SW480 (cell line): ENCODE data around the gene ADCY4.

Experiments
- DNase-seq: peaks from one replicate; pipeline ENCODE4 v3.0.0-alpha.2; 2016; ENCODE audit warnings: low spot score

Gene ADCY4

DNA sequence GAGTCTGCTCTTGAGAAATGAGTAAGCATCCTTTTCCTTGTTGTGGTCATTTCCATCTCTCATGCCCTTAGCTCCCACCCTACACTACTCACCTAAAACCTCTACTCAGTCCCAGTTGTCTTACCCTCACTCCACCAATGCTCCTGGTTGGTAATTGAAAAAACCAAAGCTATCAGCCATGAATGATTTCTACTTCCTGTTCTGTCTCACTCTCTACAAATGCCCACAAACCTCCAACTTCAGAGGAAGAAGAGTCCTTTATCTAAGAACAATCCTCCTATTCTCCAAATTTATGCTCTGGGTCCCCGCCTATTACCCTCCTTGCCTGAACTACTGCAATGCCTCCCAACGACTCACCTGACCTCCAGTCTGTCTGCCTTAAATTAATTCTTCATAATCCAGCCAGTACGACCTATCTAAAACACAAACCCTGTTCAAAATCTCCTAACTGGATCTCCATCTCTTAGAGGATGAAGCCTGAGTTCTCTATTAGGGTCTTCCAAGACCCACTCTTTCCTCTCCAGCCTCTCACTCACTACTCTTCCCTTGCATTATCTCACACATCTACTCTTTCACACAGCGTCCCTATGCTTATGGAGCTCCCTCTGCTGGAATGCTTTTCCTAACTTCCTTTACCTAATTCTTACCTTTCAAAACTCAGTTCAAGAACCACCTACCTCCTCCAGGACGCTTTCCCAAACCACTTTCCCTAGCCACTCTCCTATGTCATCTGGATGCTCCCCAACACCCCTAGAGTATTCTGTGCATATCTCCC lies 37.5 kb downstream of the ADCY4 start:
- DNase-seq, result peak; percentile 64

DNA sequence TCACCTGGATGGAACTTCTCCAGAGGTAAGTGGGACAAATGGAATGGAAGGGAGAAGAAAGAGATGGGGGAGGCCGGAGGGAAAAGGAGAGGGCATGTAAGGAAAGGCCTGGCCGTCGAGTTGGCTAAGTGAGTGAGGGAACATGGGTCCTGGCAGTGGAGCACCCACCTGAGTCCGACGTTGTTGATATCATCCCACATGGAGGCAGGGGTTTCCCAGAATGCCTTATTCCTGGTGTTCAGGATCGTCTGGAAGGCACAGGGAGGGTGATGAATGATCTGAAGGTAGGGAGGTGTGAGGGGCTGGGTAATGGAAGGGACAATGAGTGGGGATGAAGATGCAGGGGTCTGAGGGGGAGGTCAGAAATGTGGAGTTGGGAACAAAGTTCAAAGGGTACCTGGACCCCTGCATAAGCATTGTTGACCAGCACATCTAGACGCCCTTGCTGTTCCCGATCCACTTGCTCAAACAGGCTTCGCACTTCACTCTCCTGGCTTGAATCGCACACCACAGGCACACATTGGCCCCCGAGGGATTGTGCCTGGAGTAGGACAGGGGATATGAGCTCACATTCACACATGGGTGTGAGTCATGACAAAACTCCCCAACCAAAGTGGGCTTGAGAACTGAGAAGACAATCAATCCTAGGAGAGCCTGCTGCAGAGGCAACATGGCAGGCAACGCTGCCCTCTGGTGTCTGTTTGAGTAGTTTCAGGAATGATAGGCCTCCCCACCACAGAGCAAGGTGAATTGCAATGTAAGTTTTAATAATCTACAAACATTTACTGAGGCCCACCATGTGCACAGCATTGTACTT lies 38.3 kb downstream of the ADCY4 start:
- peak; percentile 71 for DNase-seq

DNA sequence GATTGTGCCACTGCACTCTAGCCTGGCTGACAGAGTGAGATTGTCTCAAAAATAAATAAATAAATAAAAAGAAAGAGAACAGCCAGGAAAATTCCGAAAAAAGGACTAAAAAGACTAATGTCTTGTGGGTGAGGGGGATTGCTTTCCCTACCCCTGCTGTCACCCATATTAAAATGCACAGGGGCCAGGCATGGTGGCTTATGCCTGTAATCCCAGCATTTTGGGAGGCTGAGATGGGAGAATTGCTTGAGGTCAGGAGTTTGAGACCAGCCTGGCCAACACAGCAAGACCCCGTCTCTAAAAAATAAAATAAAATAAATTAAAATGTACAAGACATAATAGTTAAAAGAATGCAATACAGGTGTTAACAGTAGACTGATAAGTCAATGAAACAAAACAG lies 41.3 kb downstream of the ADCY4 start:
- no peak for DNase-seq

DNA sequence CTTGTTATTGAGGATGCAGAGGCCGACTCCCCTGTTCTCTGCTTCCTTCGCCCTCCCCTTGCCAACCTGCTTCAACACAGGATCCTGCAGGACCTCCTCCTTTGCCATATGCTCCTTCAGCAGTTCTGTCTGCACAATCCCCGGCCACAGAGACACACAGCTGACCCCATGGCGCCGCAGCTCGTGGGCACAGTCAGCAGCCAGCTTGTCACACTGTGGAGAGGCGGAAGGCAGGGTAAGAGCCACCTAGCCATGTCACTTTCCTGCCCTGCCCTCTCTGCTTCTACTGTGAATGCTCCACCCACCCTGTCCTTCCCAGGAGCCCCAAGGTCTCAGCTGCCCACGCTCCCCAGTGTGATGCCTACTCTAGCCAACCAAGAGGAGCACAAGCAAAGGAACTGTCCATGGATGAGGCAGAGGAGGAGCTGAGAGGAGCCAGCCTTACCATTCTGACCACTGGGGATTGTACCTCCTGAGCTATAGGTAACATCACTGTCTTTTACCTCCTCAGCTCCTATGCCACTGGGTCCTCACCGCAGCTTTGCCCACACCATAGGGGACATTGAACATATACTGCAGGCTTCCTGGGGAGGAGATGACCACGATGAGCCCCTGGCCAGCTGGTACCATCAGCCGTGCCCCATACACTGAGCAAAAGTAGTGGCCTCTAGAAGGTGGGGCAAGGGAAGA lies 42.6 kb downstream of the ADCY4 start:
- no peak for DNase-seq

DNA sequence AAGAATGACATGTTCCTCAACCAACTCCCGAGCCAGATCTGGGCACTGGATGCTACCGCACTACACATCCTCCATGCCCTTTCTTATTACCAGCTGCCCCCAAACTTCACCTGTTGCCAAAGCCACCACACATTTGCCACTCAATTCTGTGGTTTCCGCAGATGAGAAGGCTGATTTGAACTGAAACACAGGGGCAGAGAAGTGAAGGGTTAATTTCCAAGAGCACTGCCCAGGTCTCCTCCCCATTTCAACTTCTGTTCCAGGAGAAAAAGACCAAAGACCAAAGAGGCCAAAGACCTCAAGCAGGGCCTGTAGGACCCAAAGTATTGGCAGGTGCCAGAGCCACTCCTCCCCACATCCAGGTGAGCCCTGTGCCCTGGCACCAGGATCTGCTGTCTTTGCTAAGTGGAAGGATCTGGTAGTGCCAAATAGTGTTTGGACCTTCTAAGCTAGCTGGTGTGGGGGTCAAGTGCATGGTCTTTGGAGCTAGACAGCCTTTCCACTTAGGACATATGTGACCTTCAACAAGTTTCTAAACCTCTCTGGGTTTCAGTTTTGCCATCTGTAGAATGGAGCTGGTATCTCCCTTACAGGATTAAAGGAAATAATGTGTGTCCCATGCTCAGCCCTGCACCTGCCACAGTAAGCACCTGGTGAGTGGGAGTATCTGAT lies 43.3 kb downstream of the ADCY4 start:
- DNase-seq, result no peak

DNA sequence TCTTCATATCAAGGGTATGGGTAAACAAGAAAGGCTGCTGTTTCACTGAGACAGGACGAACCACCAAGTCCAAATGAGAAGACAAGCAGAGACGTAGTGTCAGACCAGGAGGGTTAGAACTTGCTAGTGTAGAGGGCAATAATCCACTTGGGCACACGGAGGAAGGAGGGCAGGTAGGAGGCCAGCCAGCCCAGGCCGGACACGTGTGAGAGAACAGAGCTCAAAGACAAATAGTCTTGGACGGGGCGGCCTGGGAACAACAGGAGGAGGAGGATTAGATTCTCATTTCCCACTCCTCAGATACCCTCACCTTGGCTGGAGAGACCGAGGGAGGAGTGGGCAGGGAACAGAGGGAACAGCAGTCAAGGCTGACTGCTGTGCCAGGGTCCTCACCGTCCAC lies 44.1 kb downstream of the ADCY4 start:
- no peak for DNase-seq

DNA sequence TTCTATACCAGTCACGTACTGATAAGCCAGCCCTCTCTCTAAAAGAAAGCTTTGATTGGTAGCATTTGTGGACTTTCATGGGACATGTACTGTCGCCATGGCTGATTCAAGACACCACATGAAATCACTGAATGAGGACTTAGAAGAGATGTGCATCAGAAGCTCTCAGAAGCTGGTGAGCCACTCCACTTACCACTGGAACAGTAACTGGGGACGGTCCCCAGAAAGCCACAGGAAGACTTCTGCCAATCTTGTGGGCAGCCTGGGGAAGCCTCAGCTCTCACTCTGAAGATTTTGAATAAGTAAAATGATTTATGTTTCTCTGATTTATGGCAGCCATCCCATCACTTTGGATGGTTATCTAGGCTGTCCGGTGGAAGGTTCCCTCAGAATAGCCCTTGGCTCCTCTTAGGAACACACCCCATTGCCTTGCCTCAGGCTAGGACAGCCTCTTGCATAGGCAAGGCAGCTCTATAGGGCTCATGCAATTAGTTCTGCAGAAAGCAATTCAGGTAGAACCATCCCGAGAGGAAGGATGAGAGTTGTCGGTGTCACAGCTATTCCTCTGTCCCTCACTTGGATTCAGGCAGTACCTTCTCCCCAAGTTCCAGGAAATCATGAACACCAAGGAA lies 45.1 kb downstream of the ADCY4 start:
- DNase-seq, result no peak

DNA sequence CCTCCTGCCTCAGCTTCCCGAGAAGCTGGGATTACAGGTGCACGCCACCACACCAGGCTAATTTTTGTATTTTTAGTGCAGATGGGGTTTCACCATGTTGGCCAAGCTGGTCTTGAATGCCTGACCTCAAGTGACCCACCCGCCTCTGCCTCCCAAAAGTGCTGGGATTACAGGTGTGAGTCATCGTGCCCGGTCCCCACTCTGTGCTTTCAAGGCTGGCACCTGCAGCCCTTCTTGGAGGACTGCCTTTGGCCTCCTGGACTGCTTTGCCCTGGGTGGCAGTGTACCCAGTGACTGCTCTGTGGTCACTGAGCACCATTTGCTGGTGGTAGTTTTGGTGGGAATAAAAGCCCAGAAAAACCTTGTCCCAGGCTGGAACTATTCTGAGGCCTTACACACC lies 47.9 kb downstream of the ADCY4 start:
- DNase-seq, result no peak

DNA sequence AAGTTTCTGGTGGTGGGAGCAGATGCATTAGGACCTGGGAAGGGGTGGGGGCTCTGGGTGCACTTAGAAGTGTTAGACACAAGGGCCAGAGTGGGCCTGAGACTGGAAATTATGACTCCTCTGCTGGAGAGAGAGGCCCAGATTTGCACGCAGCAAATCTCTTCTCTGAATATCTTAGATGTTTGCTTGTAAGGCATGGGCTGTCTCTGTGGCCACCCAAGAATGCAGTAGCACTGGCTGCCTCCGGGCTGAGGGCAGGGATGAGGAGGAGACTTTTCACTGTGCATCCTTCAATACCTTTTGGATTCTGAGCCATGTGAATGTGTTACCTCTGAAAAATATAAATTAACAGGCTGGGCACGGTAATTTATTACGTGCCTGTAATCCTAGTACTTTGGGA lies 49.5 kb downstream of the ADCY4 start:
- no peak for DNase-seq

DNA sequence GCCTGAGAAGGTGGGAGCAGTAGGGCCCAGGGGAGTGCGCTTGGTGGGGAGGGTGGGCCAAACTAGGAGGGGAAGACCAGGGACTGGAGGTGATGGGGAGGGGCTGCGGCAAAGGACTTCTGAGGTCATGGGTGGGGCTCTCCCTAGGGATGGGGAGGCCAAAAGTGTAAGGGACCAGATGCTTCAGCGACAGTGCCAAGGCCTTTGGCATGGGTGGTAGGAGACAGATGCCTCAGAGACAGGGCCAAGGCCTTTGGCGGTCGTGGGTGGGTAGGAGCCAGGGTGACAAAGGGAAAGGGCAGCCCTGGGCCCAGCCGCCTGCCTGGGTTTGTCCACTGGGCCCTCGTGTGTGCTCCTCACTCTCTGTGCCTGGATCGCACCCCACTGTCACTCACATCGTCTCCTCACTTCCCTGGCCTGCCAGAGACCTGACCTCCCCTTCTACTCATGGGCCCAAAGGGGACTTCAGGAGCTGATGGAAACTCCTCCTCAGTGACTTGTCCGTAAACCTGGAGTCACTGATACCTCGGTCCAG lies 50.3 kb downstream of the ADCY4 start:
- DNase-seq, result no peak

DNA sequence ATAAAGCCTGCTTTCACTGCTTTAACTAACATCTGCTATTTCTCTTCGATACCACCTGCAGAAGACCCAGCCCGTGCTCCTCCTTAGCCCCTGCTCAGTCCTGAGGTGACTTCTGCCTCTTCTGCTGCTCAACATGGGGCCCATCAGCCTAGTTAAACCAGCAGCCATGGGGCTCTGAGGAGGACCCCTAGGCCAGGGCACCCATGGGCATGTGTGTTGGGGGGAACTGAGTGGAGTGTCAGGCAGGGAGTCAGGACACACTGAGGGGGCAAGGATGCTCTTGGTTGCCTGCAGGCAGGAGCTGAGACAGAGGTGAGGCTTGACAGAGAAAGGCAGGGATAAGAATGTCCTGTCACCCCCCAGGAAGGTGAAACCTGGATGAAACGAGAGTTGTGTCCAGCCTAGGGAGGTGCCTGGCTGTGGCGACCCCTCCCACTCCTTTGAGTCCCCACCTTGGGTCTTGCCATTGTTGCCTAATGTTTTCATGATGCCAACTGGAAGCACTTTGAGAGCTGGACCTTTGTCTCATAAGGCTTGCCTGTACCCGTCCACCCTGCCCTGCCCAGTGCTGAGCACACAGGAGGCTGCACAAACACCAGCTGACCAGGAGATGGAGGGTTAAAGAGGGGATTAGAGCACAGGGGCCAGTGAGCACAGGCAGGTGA lies 50.9 kb downstream of the ADCY4 start:
- DNase-seq, result no peak

DNA sequence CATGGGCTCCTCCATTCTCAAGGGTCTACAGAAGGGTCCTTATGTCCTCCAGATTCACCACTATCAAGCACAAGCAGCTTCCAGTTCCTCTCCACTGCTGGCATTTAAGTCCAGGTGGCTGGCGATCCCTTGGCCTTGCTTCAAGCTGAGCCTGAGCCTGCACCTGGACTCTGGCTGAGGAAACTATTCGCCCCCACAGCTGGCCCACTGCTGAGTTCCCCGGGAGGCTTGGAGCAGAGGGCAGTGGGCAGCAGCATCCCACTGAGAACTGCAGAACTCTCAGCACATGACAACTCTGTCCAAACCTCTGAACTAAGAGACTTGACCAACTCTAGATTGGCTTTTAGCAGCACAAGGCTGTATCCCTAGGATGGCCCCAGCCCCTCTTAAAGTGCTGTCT lies 52.1 kb downstream of the ADCY4 start:
- no peak for DNase-seq

DNA sequence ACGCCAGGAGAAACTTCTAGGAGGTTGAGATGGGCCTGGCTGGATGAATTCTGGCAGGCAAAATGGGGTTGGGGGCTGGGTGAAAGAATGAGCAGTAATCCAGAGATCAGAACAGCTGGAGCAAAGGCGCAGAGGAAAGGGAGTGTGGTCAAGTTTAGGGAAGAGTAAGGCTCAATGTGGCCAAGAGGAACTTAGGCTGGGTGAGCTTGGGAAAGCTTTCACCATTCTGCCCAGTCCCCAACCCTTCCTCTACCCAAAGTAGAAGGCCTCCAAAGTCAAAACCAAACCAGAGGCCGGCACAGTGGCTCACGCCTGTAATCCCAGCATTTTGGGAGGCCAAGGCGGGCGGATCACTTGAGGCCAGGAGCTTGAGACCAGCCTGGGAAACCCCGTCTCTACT lies 53.2 kb downstream of the ADCY4 start:
- no peak for DNase-seq

DNA sequence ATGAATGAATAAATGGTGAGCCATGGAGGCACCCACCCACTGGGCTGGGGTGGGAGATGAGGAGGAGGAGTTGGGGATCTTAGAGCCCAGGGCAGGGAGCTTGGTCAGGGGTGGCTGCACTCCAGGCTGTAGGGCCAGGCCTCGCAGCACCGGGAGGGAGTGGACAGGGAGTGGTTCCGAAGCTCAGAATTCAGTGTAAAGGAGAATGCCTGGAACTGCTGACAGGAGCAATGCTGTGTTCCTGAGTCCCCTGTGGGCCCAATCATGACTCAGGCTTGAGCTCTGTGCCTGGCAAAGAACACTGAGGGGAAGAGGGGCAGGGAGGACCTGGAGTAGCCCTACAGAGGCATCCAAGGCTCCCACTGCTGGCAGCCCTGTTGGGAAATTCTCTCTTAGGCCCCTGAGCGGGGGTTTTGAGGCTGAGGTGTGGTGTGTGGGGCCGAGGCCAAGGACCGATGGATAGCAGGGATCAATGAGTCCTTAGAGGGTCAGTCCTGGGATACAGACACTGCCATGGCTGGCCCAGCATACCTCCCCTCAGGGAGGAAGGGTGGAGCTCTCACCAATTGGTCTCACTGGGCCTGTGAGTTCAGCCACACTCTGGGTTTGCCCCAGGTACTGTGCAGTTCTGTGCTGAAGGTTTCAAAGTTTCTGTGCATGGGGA lies 53.9 kb downstream of the ADCY4 start:
- DNase-seq, result no peak

DNA sequence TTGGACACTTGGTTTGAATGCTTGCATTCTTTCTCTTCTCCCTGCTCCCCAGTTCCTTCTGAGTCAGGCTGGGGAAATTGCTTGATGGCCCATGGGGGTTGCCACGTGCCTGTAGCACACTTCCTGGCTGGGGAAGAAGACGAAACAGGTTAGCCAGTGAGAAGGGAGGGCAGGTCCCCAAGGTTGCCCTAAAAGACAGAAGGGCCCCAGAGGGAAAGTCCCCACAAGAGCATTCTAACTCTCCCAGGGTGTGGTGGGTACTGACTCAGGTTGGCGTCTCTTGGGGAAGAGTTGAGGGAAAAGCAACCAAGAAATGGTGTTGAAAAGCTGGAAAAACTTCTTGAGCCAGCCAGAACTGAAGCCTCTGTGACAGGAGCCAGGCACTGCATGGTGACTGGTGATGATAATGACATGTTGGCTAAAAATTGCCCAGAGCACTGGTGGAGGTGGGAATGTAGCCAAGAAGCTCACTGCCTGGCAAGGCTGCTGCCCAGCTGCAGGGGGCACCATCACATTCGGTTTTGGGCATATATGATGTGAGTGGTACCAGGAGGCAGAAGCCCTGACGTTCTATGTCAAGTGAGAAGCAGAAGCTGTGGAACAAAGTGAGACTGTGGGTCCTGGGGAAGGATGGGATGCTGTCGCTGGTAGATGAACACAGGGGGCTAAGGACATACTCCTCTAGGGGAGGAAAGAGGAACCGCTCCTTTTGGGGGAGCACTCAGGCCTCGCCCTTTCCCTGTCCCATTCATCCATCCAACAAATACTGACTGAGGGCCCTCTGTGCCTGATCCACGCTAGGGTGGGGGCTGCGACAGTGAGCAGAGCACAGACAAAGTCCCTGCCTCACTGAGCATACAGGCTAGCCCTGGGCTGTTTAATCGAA lies 55.3 kb downstream of the ADCY4 start:
- DNase-seq, result peak; percentile 6

DNA sequence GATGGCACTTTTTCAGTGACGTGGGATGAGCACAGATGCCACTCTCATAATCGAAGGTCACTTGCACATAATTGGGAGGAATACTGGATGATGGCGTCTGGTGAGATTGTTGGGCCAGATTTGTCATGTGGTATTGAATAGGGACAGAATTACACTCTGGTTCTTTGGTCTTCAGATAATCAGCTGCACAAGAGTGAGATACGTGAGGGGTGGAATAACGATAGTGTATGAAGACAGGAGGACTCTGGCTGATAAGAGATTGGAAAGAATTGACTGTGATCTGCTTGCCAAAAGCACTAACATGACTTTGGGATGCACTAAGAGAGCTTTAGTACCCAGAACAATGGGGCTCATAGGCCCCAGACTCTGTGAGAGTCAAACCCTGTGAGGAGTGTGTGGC lies 56.4 kb downstream of the ADCY4 start:
- DNase-seq, result no peak

DNA sequence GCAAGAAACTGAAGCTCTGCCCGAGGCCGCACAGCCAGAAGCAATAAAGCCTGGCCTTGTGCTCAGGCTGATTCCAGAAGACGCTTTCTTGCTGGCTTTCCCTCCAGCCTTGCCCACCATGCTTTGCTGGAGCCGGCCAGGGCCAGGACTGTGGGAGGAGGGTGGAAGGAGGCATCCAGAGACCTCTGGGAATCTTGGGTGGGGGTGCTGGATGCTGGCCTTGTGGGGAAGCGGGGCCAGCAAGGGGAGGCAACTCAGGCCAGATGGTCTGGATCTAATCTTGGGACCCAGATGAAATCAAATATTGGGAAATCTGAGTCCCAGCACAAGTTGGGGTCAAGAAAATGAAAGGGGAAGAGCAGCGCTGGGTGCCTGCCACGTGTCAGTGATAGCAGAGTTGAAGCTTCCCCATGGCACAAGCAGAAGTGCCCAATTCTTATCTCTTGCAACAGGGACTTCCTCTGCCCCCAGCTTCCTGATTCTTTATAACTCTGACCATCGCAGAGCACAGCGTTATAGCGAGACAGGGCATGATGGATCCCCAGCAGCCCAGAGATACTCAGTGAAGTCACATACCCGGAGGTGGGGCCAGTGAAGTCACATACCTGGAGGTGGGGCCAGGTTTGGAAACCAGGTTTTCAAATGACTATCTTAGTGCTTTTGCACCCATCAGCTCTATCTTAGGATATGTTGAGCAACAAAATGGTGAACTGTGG lies 57.1 kb downstream of the ADCY4 start:
- DNase-seq, result no peak

DNA sequence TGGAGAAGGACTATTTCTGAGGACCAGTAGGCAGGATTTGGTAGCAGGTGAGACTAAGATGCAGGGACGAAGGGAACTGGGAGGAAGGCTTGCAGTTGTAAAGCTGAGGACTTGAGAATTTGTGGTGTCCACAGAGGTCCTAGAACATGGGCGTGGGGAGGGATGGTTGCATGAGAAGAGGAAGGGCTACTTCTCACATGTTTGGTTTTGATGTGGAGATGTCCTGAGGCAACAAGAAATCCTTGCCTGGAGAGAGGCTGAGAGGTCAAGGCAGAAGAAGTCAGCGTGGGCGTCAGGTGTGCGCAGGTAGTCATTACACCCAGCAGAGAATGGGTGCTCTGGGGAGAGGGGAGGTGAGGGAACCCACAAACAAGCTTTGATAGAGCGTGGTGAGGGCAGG lies 57.8 kb downstream of the ADCY4 start:
- DNase-seq, result no peak

DNA sequence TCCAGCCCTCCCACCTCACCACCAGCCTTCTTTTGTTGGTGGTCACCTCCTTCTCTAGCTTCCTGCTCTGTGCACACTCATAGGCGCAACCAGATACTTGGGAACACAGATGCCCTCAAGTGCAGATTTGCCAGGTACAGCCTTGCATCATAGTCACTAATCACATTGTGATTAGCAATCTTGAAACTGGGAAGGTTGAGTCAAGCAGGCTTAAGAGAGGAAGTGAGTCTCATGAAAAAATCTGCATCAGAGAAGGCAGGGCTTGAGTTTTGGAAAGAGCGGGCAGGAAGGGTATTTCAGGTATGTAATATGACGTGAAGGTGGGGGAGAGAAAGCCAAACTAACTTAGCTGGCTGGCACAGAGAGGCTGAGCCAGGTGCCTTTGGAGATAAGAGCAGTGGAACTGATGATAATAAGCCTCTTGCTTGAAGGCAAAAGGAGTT lies 60.7 kb downstream of the ADCY4 start:
- DNase-seq, result no peak
